ENCODE data around the gene VASN. TPM values are rescaled to one million over a fixed set of nuclear protein-coding genes. Genes with fewer than 3 reads are reported as not detected.
A peak's percentile ranks its signal among the peaks of the same experiment; 100 is the strongest.

VASN gene
- total and polyA plus RNA-seq, 9 of the 15 experiments (the other 6 are each of a cell fraction or from before 2014, with no cell fraction given): 0.01 to 2.5 (median 0.41) TPM; not detected in 1

GRCh38 chr16:4415538-4416199 is 44.0 kb downstream of the VASN start (continued):
- TF ChIP-seq ZBTB49 (CRISPR knock-in tag; IDR thresholded peaks at IDR 0.05; ENCODE audit: borderline replicate concordance) (no peak), ZNF583 (CRISPR knock-in tag; IDR thresholded peaks at IDR 0.05) (no peak), CCNT2 (IDR thresholded peaks at IDR 0.05; ENCODE audit: borderline replicate concordance, extremely low read depth, insufficient read length, low read depth, low read length) (peak; percentile 21), HNRNPUL1 (IDR thresholded peaks at IDR 0.05; ENCODE audit: low read length) (no peak), MEF2D (tag; conservative IDR thresholded peaks at IDR 0.05; ENCODE audit: low read depth) (no peak), CCAR2 (IDR thresholded peaks at IDR 0.05; ENCODE audit: low read depth, low read length) (no peak), RFX1 (IDR thresholded peaks at IDR 0.05) (no peak), ZNF764 (CRISPR knock-in tag; IDR thresholded peaks at IDR 0.05; ENCODE audit: low read depth) (no peak), ESRRA (IDR thresholded peaks at IDR 0.05; ENCODE audit: borderline replicate concordance, low read depth) (peak; percentile 64; the same call in 1 of the 2 replicates), BACH1 (tag; IDR thresholded peaks at IDR 0.05) (no peak), TCFL5 (CRISPR knock-in tag; conservative IDR thresholded peaks at IDR 0.05) (no peak), CTCF (IDR thresholded peaks at IDR 0.05 in 2 of 3, conservative IDR thresholded peaks at IDR 0.05 in 1 of 3; ENCODE audit: insufficient read depth in 2 of 3, low read depth in 1 of 3, low read length in 3 of 3) (no peak), ZNF584 (CRISPR knock-in tag; IDR thresholded peaks at IDR 0.05; ENCODE audit: low read depth) (no peak), TAF1 (IDR thresholded peaks at IDR 0.05; ENCODE audit: control insufficient read depth, extremely low read depth, insufficient read depth, low read length, severe bottlenecking) (peak; percentile 19), NUFIP1 (IDR thresholded peaks at IDR 0.05; ENCODE audit: partially characterized antibody) (no peak), ZNF77 (CRISPR knock-in tag; IDR thresholded peaks at IDR 0.05) (no peak), FOXP1 (CRISPR knock-in tag; IDR thresholded peaks at IDR 0.05) (no peak), COPS2 (conservative IDR thresholded peaks at IDR 0.05) (no peak), MAFG (tag; conservative IDR thresholded peaks at IDR 0.05) (peak; percentile 19; the same call in 1 of the 2 replicates), ZNF24 (IDR thresholded peaks at IDR 0.05) (no peak), DNMT1 (IDR thresholded peaks at IDR 0.05) (no peak), BCOR (IDR thresholded peaks at IDR 0.05) (no peak), ELF1 (tag; IDR thresholded peaks at IDR 0.05) (peak; percentile 72), ZNF133 (CRISPR knock-in tag; IDR thresholded peaks at IDR 0.05) (no peak), ZNF347 (CRISPR knock-in tag; IDR thresholded peaks at IDR 0.05; ENCODE audit: low read depth) (no peak)
- TF ChIP-seq, protein P1, sequence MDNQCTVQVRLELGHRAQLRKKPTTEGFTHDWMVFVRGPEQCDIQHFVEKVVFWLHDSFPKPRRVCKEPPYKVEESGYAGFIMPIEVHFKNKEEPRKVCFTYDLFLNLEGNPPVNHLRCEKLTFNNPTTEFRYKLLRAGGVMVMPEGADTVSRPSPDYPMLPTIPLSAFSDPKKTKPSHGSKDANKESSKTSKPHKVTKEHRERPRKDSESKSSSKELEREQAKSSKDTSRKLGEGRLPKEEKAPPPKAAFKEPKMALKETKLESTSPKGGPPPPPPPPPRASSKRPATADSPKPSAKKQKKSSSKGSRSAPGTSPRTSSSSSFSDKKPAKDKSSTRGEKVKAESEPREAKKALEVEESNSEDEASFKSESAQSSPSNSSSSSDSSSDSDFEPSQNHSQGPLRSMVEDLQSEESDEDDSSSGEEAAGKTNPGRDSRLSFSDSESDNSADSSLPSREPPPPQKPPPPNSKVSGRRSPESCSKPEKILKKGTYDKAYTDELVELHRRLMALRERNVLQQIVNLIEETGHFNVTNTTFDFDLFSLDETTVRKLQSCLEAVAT (IDR thresholded peaks at IDR 0.05): peak in 1 of 2 experiments; percentile 50; a peak in 1 of 4 replicates

Measured in K562 (cell line).